Fibroblast of villous mesenchyme (primary cell): Measurements from ENCODE around the gene CAPN7. TPM values are rescaled to one million over a fixed set of nuclear protein-coding genes. Genes with fewer than 3 reads are reported as not detected.

ENCODE experiments used
- DNase-seq: peaks from one replicate; pipeline ENCODE4 v3.0.0-alpha.2; 2010; ENCODE audit warnings: low read depth
- H3K4me3 ChIP-seq: 2 replicates; pipeline ENCODE4 v1.5.1; 2011; ENCODE audit warnings: low read depth, mild to moderate bottlenecking, low read length
- total RNA-seq: library from RNA; depleted of rRNA; stranded (reverse); fragments of >200 nt; gene quantifications from 2 replicates; pipeline ENCODE4 v1.2.3, GENCODE V29; 2012
- TF ChIP-seq, protein P1 (sequence below): IDR thresholded peaks from 2 replicates; pipeline ENCODE4 v1.5.1; 2012; ENCODE audit warnings: low read depth, mild to moderate bottlenecking, low read length; ENCODE audit not compliant: insufficient read depth

The CAPN7 gene
- total RNA-seq, 1 donor = 51.4 TPM

DNA sequence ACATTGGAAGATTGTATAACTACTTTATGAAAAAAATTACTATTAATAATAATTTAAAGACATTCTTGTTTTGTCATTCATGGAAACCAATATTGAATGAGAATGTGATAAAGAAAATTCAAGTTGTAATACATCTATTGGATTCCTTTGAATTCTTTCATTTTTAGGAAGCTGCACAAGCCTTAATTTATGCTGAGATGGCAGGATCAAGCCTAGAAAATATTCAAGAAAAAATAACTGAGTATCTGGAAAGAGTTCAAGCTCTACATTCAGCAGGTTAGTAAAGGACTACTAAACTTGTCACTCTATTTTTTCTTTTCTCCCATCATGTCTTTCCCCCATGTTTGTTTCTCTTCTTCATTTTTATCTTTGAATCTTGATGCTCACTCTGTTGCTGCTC, 5.9 kb downstream of the CAPN7 start:
- TF ChIP-seq, protein P1, sequence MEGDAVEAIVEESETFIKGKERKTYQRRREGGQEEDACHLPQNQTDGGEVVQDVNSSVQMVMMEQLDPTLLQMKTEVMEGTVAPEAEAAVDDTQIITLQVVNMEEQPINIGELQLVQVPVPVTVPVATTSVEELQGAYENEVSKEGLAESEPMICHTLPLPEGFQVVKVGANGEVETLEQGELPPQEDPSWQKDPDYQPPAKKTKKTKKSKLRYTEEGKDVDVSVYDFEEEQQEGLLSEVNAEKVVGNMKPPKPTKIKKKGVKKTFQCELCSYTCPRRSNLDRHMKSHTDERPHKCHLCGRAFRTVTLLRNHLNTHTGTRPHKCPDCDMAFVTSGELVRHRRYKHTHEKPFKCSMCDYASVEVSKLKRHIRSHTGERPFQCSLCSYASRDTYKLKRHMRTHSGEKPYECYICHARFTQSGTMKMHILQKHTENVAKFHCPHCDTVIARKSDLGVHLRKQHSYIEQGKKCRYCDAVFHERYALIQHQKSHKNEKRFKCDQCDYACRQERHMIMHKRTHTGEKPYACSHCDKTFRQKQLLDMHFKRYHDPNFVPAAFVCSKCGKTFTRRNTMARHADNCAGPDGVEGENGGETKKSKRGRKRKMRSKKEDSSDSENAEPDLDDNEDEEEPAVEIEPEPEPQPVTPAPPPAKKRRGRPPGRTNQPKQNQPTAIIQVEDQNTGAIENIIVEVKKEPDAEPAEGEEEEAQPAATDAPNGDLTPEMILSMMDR = no peak
- H3K4me3 ChIP-seq = no peak overlapping the region

DNA sequence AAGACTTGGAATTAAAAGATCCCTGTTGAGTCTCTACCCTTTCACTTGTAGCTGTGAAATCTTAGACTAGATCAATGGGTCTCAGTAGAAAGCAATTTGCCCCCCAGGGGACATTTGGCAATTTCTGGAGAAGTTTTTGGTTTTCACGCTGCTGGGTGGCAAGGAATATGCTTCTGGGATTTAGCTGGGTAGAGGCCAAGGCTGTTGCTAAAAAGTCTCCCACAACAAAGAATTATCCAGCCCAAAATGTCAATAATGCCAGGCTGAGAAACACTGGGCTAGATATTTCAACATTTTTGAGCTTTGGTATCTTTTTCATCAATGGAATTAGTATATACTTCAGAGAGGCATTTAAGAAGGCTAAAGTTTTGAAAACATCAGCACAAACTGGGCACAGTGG, 8.7 kb downstream of the CAPN7 start:
- DNase-seq = no peak
- TF ChIP-seq, protein P1 = no peak
- H3K4me3 ChIP-seq = no peak overlapping the region

More for the DNA sequence above, 5.9 kb downstream of the CAPN7 start:
- no peak for DNase-seq

DNA sequence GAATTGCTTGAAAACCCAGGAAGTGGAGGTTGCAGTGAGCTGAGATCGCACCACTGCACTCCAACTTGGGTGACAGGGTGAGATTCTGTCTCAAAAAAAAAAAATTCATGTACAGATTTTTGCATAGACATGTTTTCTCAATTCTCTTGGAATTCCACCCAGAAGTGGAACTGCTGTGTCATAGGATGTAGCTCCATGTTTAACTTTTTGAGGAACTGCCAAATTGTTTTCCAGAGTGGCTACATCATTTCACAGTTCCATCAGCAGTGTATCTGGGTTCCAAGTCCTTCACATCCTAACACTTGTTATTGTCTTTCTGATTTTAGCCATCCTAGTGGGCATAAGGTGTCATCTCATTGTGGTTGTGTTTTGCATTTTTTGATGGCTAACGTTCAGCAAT, 9.9 kb downstream of the CAPN7 start:
- no peak for DNase-seq
- TF ChIP-seq, protein P1 = no peak
- H3K4me3 ChIP-seq = no peak overlapping the region

DNA sequence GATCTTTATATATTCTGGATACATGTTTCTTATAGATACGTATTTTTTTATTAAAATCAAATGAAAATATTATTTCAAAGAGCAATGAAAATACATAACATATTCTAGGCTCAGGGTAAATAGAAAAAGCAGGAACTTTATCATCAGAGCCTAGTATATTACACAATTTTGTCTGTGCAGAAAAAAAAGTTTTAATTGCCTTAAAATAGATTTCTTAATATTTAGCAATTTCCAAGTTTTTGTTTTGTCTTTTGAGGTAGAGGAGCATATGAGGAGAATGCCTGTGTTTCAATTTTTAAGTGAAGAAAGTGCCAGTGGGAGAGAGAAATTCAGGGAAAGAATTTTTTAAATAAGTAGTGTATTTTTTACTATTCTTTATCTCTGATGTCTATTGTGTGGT, 10.5 kb downstream of the CAPN7 start:
- no peak overlapping the region for H3K4me3 ChIP-seq
- no peak for DNase-seq
- TF ChIP-seq, protein P1 = no peak

DNA sequence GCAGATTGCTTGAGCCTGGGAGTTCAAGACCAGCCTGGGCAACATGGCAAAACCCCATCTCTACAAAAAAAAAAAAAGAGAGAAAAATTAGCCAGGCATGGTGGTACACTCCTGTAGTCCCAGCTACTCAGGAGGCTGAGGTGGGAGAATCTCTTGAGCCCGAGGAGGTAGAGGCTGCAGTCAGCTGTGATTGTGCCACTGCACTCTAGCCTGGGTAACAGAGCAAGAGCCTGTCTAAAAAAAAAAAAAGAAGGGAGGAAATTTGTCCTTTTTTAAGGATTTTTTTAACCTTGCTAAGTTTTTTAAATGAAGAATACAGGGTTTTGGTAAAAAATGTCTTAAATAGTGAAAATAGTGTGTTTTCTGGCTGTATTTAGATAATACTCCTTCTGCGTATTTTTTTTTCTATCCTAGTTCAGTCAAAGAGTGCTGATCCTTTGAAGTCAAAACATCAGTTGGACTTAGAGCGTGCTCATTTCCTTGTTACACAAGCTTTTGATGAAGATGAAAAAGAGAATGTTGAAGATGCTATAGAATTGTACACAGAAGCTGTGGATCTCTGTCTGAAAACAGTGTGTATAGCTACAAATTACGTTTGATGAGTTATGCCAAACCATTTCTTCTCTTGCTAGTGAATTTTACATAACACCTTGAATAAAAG, 11.1 kb downstream of the CAPN7 start:
- no peak overlapping the region for H3K4me3 ChIP-seq
- TF ChIP-seq, protein P1 = no peak
- DNase-seq = no peak

DNA sequence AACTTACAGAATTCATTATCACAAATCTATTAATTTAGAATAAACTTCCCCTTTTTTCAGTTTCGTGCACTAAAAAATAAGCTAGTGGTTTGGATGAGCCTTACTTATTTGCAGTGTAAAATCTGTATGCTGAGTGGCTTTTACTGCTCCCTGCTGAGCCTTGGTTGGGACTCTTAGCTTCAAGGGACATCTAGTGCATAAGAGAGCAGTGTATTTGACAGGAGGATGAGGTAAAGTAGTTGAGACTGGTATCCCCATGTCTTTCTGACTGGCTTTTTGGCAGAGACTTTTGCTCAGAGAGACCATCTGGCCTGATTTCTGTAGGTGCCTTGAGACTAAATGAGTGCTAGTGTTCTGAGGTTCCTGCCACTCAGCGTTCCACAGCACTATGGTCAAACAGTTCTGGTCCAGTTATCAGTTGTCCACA, 11.8 kb downstream of the CAPN7 start:
- no peak overlapping the region for H3K4me3 ChIP-seq
- TF ChIP-seq, protein P1 = no peak
- no peak for DNase-seq

DNA sequence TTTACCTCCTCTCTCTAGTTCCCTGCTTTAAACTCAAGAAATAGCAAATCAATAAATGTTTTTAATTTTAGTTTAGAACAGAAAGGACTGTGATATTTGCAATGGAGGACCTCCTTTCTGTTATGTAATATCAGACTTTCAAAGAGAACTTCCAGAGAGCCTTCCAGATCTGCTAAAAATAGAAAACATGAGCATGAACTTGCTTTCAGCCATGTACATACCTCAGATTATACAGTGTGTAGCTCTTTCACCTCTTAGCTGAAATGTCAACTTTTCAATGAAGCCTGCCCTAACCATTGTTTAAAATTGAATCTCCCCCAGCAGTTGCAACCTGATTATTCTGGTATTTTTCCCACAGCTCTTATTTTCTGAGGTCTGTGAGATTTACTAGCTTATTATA, 12.6 kb downstream of the CAPN7 start:
- TF ChIP-seq, protein P1 = no peak
- DNase-seq = no peak
- H3K4me3 ChIP-seq = no peak overlapping the region
